Gastroesophageal sphincter (tissue), 4 donors: ENCODE data around the gene MYOM1. TPM values are rescaled to one million over a fixed set of nuclear protein-coding genes. Genes with fewer than 3 reads are reported as not detected.

Experiments
- ATAC-seq: fragments of 150-250 bp; one replicate; pipeline ENCODE4 v1.9.1; 2016; ENCODE audit warnings: mild to moderate bottlenecking, moderate library complexity
- H3K27ac ChIP-seq, 4 donors: fragments of 200-600 bp; sonication (generic) in 3 of 4; 1 replicate in 3 of 4; 2 replicates in 1 of 4; pipeline ENCODE4 v1.5.1; 2016 to 2019
- H3K27me3 ChIP-seq: fragments of 200-600 bp; sonication (generic); one replicate; pipeline ENCODE4 v1.5.1; 2019
- H3K36me3 ChIP-seq, 2 donors: fragments of 200-600 bp; sonication (generic); one replicate each; pipeline ENCODE4 v1.5.1; 2019; ENCODE audit warnings: control low read depth in 1 of 2
- H3K4me1 ChIP-seq, 3 donors: fragments of 200-600 bp; sonication (generic); 1 replicate in 2 of 3; 2 replicates in 1 of 3; pipeline ENCODE4 v1.5.1; 2016 to 2019; ENCODE audit warnings: control low read depth in 2 of 3
- H3K4me3 ChIP-seq, 2 donors: fragments of 200-600 bp; sonication (generic); one replicate each; pipeline ENCODE4 v1.5.1; 2019; ENCODE audit warnings: mild to moderate bottlenecking in 1 of 2, moderate library complexity in 1 of 2
- H3K9me3 ChIP-seq, 3 donors: fragments of 200-600 bp; sonication (generic); one replicate each; pipeline ENCODE4 v1.5.1; 2017 to 2019; ENCODE audit warnings: control low read depth in 2 of 3
- CTCF ChIP-seq, 4 experiments: fragments of 200-600 bp in 2 of 4; fragments of 450-650 bp in 2 of 4; sonication (generic) in 1 of 4; IDR thresholded peaks; one replicate each; pipeline ENCODE4 v1.5.1; 2017 to 2019; ENCODE audit warnings: antibody characterized with exemption in 4 of 4, mild to moderate bottlenecking in 2 of 4, moderate library complexity in 2 of 4
- EP300 ChIP-seq: sonication (generic); formaldehyde crosslinking; IDR thresholded peaks from one replicate; pipeline ENCODE4 v1.6.1; 2017; ENCODE audit warnings: antibody characterized with exemption, mild to moderate bottlenecking
- POLR2A ChIP-seq, 2 donors: fragments of 450-650 bp; IDR thresholded peaks; one replicate each; pipeline ENCODE4 v1.6.1; 2017; ENCODE audit warnings: antibody characterized with exemption in 2 of 2, mild to moderate bottlenecking in 2 of 2, moderate library complexity in 1 of 2
- POLR2AphosphoS5 ChIP-seq: sonication (generic); formaldehyde crosslinking; IDR thresholded peaks from one replicate; pipeline ENCODE4 v1.6.1; 2017; ENCODE audit warnings: antibody characterized with exemption
- WGBS, 2 donors: methylation state at CpG; one replicate each; pipeline ENCODE4 v1.1.5; 2018; ENCODE audit warnings: low coverage in 1 of 2; 5-methylcytosine and 5-hydroxymethylcytosine counted together
- total RNA-seq, 4 donors: library from RNA; depleted of rRNA; stranded (reverse); fragments of >200 nt; gene quantifications; one replicate each; pipeline ENCODE4 v1.1.0, GENCODE V29; 2016

MYOM1 gene
- total RNA-seq, 4 donors from 2014 or later = 14.8 to 37.6 (median 24.6) TPM

- H3K4me3 ChIP-seq = no peak overlapping the region
- H3K36me3 ChIP-seq = peaks cover 0 to 14% of the 10 kb centered on the region in 2 donors
- no peaks in the 10 kb centered on the region for H3K9me3 ChIP-seq
- no peak for ATAC-seq
- peak overlapping the region in 1 of 4 donors; percentile 70 for H3K27ac ChIP-seq
- 97% methylated on average over 9 to 10 of the region's 36 CpGs for WGBS, 2 donors
- H3K4me1 ChIP-seq = peaks cover 3 to 51% (median 10%) of the 10 kb centered on the region in 3 donors
- TF ChIP-seq CTCF (IDR thresholded peaks at IDR 0.05) (no peak), EP300 (no peak), POLR2AphosphoS5 (no peak), POLR2A (IDR thresholded peaks at IDR 0.05) (no peak)
- H3K27me3 ChIP-seq = no peaks in the 10 kb centered on the region
Observed at GRCh38 chr18:3214855-3215637, 4.7 kb downstream of the MYOM1 start.

DNA sequence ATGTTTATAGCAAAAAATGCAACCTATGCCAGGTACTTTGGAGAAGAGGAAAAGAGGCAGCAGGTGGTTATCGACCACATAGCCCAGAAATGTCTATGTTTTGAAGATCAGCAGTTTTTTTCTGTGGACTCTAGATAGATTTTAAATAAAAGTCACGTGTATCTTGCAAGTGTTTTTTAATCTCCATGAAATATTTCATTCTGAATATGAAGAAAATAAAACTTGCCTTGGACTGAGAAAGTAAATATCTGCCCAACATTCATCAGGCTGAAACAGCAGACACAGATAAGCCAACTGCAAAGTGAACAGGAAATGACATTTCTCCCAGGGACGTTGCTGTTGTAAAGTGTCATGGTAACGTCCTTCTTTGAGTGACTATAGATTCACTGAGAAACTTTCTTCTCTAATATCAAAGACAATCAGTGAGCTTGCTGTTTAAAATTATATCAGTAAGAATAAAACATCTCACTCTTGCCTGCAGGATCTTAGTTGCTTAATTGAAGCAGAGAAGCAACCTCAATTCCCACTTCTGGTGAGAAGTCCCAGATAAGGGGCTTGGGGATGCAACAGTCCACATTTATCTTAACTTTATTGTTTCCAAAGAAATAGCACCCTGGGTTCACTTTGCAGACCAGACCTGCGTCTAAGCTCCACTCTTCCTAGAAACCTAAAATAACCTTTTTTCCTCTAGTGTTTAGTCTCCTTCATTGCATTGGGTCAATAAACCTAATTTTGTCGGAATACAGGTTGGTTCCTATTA lies 6.3 kb downstream of the MYOM1 start:
- WGBS, 2 donors = 29 to 41% methylated on average over 6 of the region's 6 CpGs
- Histone ChIP-seq H3K4me1 (peaks cover 3 to 58% (median 10%) of the 10 kb centered on the region in 3 donors), H3K27me3 (no peaks in the 10 kb centered on the region), H3K4me3 (no peak overlapping the region), H3K27ac (peak overlapping the region in 3 of 4 donors; percentile 22 to 70 (median 30)), H3K36me3 (peaks cover 0 to 14% of the 10 kb centered on the region in 2 donors), H3K9me3 (no peaks in the 10 kb centered on the region)
- TF ChIP-seq POLR2AphosphoS5 = no peak
- no peak for TF ChIP-seq POLR2A (IDR thresholded peaks at IDR 0.05)
- TF ChIP-seq EP300 = no peak
- TF ChIP-seq CTCF (IDR thresholded peaks at IDR 0.05) = no peak
- no peak for ATAC-seq

GRCh38 chr18:3212657-3213056 lies 7.1 kb downstream of the MYOM1 start:
- 9 to 37% methylated on average over 2 to 4 of the region's 4 CpGs for WGBS, 2 donors
- H3K36me3 ChIP-seq = peaks cover 0 to 14% of the 10 kb centered on the region in 2 donors

GRCh38 chr18:3211236-3211992 lies 8.4 kb downstream of the MYOM1 start:
- H3K9me3 ChIP-seq = no peaks in the 10 kb centered on the region
- no peak overlapping the region for H3K4me3 ChIP-seq
- ATAC-seq = peak; percentile 42
- H3K27me3 ChIP-seq = no peaks in the 10 kb centered on the region
- TF ChIP-seq CTCF (IDR thresholded peaks at IDR 0.05) = no peak
- TF ChIP-seq POLR2AphosphoS5 = peak; percentile 32
- WGBS, 2 donors = 18 to 36% methylated on average over 4 to 5 of the region's 5 CpGs
- H3K27ac ChIP-seq = peak overlapping the region; percentile 19 to 70 (median 28)
- peaks cover 0 to 14% of the 10 kb centered on the region in 2 donors for H3K36me3 ChIP-seq
- H3K4me1 ChIP-seq = peaks cover 3 to 52% (median 10%) of the 10 kb centered on the region in 3 donors

More at GRCh38 chr18:3212657-3213056, 7.1 kb downstream of the MYOM1 start:
- peaks cover 3 to 52% (median 10%) of the 10 kb centered on the region in 3 donors for H3K4me1 ChIP-seq
- H3K27ac ChIP-seq = peak overlapping the region in 3 of 4 donors; percentile 22 to 70 (median 30)
- ATAC-seq = no peak
- H3K27me3 ChIP-seq = no peaks in the 10 kb centered on the region
- no peak overlapping the region for H3K4me3 ChIP-seq
- TF ChIP-seq EP300 = no peak
- no peaks in the 10 kb centered on the region for H3K9me3 ChIP-seq
